Measurements from ENCODE around the gene EID2. TPM values are rescaled to one million over a fixed set of nuclear protein-coding genes. Genes with fewer than 3 reads are reported as not detected.

Gene EID2
- total and polyA plus RNA-seq, 2 of the 8 experiments (the other 6 are each of a cell fraction or from before 2014, with no cell fraction given): 7.8 to 29.6 TPM

- H3K9me3 ChIP-seq (ENCODE audit: insufficient read depth in 2 of 2, low read depth in 1 of 2, low read length in 1 of 2): no peaks in the 10 kb centered on the region
- no peak overlapping the region; a peak in 1 of 7 replicates for H3K9ac ChIP-seq (replicated peaks in 1 of 4; ENCODE audit: extremely low read depth in 1 of 4, low read depth in 3 of 4, low read length in 3 of 4)
- no peak overlapping the region; the same call in 1 of the 2 replicates for H2BK12ac ChIP-seq (ENCODE audit: low read depth, low read length)
- CTCF ChIA-PET (ENCODE audit: partially characterized antibody): interaction anchor here (1.2 to 4.8 kb wide), 2 partner anchors 110 to 183 kb away, joined by 3 to 27 read pairs; no protein-coding TSS in a partner anchor
- no peak overlapping the region for H4K8ac ChIP-seq (ENCODE audit: extremely low read depth, insufficient read depth, low read length)
- H3K56ac ChIP-seq (replicated peaks; ENCODE audit: insufficient read length, low read depth, low read length): no peak overlapping the region
- H3K27me3 ChIP-seq (replicated peaks in 1 of 4; ENCODE audit: control insufficient read depth in 3 of 4, extremely low read depth in 1 of 4, insufficient read depth in 3 of 4, low read length in 3 of 4): no peaks in the 10 kb centered on the region; a peak in 1 of 7 replicates
- no peak overlapping the region for H3K18ac ChIP-seq (ENCODE audit: extremely low read depth, low read length)
- no peaks in the 10 kb centered on the region for H3K23me2 ChIP-seq (ENCODE audit: low read depth, low read length)
- DNase-seq (ENCODE audit: low read depth in 1 of 2, low spot score in 2 of 2) (peak in 1 of 2 experiments; percentile 21), FAIRE-seq (no peak)
- H2BK15ac ChIP-seq (ENCODE audit: low read length): no peak overlapping the region
- H3K4me3 ChIP-seq (ENCODE audit: extremely low read depth in 1 of 4, insufficient read depth in 2 of 4, low read depth in 3 of 4, low read length in 4 of 4): no peak overlapping the region
- no peak overlapping the region for H4K5ac ChIP-seq (ENCODE audit: insufficient read length, low read depth, low read length)
- no peak overlapping the region for H2BK5ac ChIP-seq (ENCODE audit: low read depth, low read length)
- peak overlapping the region; percentile 23; the same call in 1 of the 2 replicates for H2AFZ ChIP-seq (ENCODE audit: low read length)
- H2BK120ac ChIP-seq (replicated peaks; ENCODE audit: low read depth, low read length): no peak overlapping the region
- no peak overlapping the region for H3K27ac ChIP-seq (ENCODE audit: low read depth, low read length)
- no peak overlapping the region for H4K91ac ChIP-seq (replicated peaks; ENCODE audit: insufficient read length, low read length)
- 87% methylated on average over 2 of the region's 2 CpGs; no CpG with 5 or more reads in 1 of the 2 experiments for WGBS, 2 experiments (ENCODE audit: extremely low coverage in 1 of 2, insufficient coverage in 1 of 2, insufficient read length in 1 of 2, insufficient replicate concordance in 2 of 2, low coverage in 1 of 2, low lambda C conversion rate in 2 of 2, missing lambda C conversion rate in 1 of 2)
- H3K4me2 ChIP-seq (ENCODE audit: insufficient read depth in 1 of 2, low read depth in 2 of 2, low read length in 2 of 2): no peak overlapping the region
- no peak overlapping the region for H2BK20ac ChIP-seq (ENCODE audit: low read length)
- no peaks in the 10 kb centered on the region for H3K79me1 ChIP-seq (ENCODE audit: low read depth, low read length)
- POLR2A ChIA-PET (ENCODE audit: partially characterized antibody): interaction anchor here (0.7 kb wide), 1 partner anchor 132 kb away, joined by 3 read pairs; no protein-coding TSS in a partner anchor
- no peaks in the 10 kb centered on the region for H4K20me1 ChIP-seq (replicated peaks in 1 of 2; ENCODE audit: control insufficient read depth in 1 of 2, insufficient read depth in 2 of 2, low read length in 2 of 2)
- no peaks in the 10 kb centered on the region for H3K36me3 ChIP-seq (ENCODE audit: control insufficient read depth in 2 of 4, insufficient read depth in 4 of 4, low read length in 3 of 4)
- no peak overlapping the region for H3K14ac ChIP-seq (ENCODE audit: insufficient read length)
- no peaks in the 10 kb centered on the region for H3K4me1 ChIP-seq (replicated peaks in 1 of 4; ENCODE audit: control insufficient read depth in 3 of 4, insufficient read depth in 4 of 4, low read length in 3 of 4)
- no peak overlapping the region for H2AK5ac ChIP-seq (ENCODE audit: low read depth, low read length)
- H3K79me2 ChIP-seq (ENCODE audit: control insufficient read depth in 1 of 2, insufficient read depth in 2 of 2, low read length in 2 of 2): no peaks in the 10 kb centered on the region
- no peak overlapping the region for H3K4ac ChIP-seq (replicated peaks; ENCODE audit: insufficient read length, low read depth, low read length)
- H3K23ac ChIP-seq (ENCODE audit: insufficient read length): no peak overlapping the region
- no peak for TF ChIP-seq RBBP5 (IDR thresholded peaks at IDR 0.05; ENCODE audit: borderline replicate concordance, low read depth, low read length)
- no peak for TF ChIP-seq NRF1 (IDR thresholded peaks at IDR 0.05; ENCODE audit: low read depth, low read length)
- TF ChIP-seq KDM5A (IDR thresholded peaks at IDR 0.05; ENCODE audit: low read length): no peak
- no peak for TF ChIP-seq SP2 (IDR thresholded peaks at IDR 0.05; ENCODE audit: low read length)
- TF ChIP-seq E2F6 (IDR thresholded peaks at IDR 0.05): no peak
- no peak for TF ChIP-seq EZH2 (IDR thresholded peaks at IDR 0.05; ENCODE audit: low read depth, low read length, severe bottlenecking)
- TF ChIP-seq PHF8 (conservative IDR thresholded peaks at IDR 0.05; ENCODE audit: low read depth, low read length): no peak
- TF ChIP-seq ATF2 (IDR thresholded peaks at IDR 0.05; ENCODE audit: low read length): no peak
- TF ChIP-seq GTF2F1 (IDR thresholded peaks at IDR 0.05; ENCODE audit: borderline replicate concordance, low read depth, low read length): no peak
- TF ChIP-seq EGR1 (IDR thresholded peaks at IDR 0.05; ENCODE audit: borderline replicate concordance, low read depth, low read length): no peak
- TF ChIP-seq SRF (IDR thresholded peaks at IDR 0.05; ENCODE audit: low read depth, low read length): no peak
- no peak for TF ChIP-seq TBP (IDR thresholded peaks at IDR 0.05; ENCODE audit: low read depth, low read length)
Measured at GRCh38 chr19:39563408-39563807, 23.4 kb upstream of the EID2 start.
